K562 (cell line): ENCODE data around the gene PNPLA4. TPM values are rescaled to one million over a fixed set of nuclear protein-coding genes. Genes with fewer than 3 reads are reported as not detected.

ENCODE experiments used
- ATAC-seq: fragments of 200-7000 bp; cut with Tn5 transposase; 3 replicates; pipeline ENCODE4 v1.9.1; 2020; ENCODE audit warnings: moderate library complexity
- BruUV-seq: library from RNA; stranded (reverse); fragments of 400-500 nt; replicated peaks from 2 replicates; lab custom pipeline; 2021; lab: Mats Ljungman, UMichigan
- CTCF ChIA-PET: fragments of 300-600 bp; formaldehyde crosslinking; extraction: SDS; loops from one replicate; lab custom pipeline; 2021; ENCODE audit warnings: low intra/inter-chr PET ratio; lab: Yijun Ruan, JAX
- POLR2A ChIA-PET: fragments of 300-600, 350-650 bp; sonication (Branson Sonifier 250); formaldehyde crosslinking; extraction: SDS; loops from one replicate; lab custom pipeline; 2021; ENCODE audit warnings: antibody characterized with exemption, inconsistent platforms; lab: Yijun Ruan, JAX
- DNase-seq, 4 experiments: peaks; one replicate each; pipeline versions ENCODE4 v3.0.0 to v3.0.0-alpha.2; 2011 to 2018; ENCODE audit warnings: low spot score in 3 of 4, mixed read lengths in 3 of 4; ENCODE audit errors: extremely low read depth in 1 of 4
- FAIRE-seq: peaks from 2 replicates; lab custom pipeline; 2011; peaks lifted over from hg19 to GRCh38; lab: Jason Lieb, UNC
- H2AFZ ChIP-seq: 2 replicates; pipeline ENCODE4 v1.6.0; 2011; ENCODE audit warnings: low read depth, low read length, control low read depth, inconsistent platforms
- H3K27ac ChIP-seq: fragments of 200-600 bp; 3 replicates; pipeline ENCODE4 v1.8.0; 2011; ENCODE audit warnings: low read depth, mild to moderate bottlenecking, control low read depth, inconsistent platforms, low read length, moderate library complexity, mixed read lengths; ENCODE audit errors: extremely low read depth
- H3K27me3 ChIP-seq, 2 experiments: fragments of 300-600 bp in 1 of 2; 2 replicates in 1 of 2; 3 replicates in 1 of 2; pipeline versions ENCODE4 v1.6.0 to v1.8.0; 2011; ENCODE audit warnings: inconsistent platforms in 2 of 2, low read length in 2 of 2, mild to moderate bottlenecking in 1 of 2, mixed read lengths in 1 of 2, moderate library complexity in 1 of 2; ENCODE audit not compliant: control insufficient read depth in 2 of 2, insufficient read depth in 2 of 2
- H3K36me3 ChIP-seq: fragments of 300-600 bp; 3 replicates; pipeline ENCODE4 v1.8.0; 2011; ENCODE audit warnings: mild to moderate bottlenecking, low read length, inconsistent platforms; ENCODE audit not compliant: control insufficient read depth, insufficient read depth
- H3K4me1 ChIP-seq, 2 experiments: fragments of 200-600 bp in 1 of 2; replicated peaks in 1 of 2; 2 replicates in 1 of 2; 3 replicates in 1 of 2; pipeline versions ENCODE4 v1.5.1 to v1.8.0; 2011; ENCODE audit warnings: inconsistent platforms in 2 of 2, low read length in 2 of 2, mild to moderate bottlenecking in 1 of 2, mixed read lengths in 1 of 2, moderate library complexity in 1 of 2; ENCODE audit not compliant: control insufficient read depth in 2 of 2, insufficient read depth in 2 of 2
- H3K4me2 ChIP-seq: 2 replicates; pipeline ENCODE4 v1.6.1; 2011; ENCODE audit warnings: low read length, control low read depth, inconsistent platforms, mixed read lengths; ENCODE audit not compliant: insufficient read depth
- H3K4me3 ChIP-seq: fragments of 200-600 bp; sonication (generic), shearing (Covaris generic); 2 replicates; pipeline ENCODE4 v1.5.1; 2016; ENCODE audit warnings: control low read depth, inconsistent platforms
- H3K79me2 ChIP-seq: fragments of 200-600 bp; 3 replicates; pipeline ENCODE4 v1.8.0; 2011; ENCODE audit warnings: low read length, inconsistent platforms; ENCODE audit not compliant: control insufficient read depth, insufficient read depth
- H3K9ac ChIP-seq, 2 experiments: 2 replicates each; pipeline versions ENCODE4 v1.6.0 to v1.6.1; 2011; ENCODE audit warnings: low read depth in 2 of 2, low read length in 2 of 2, control low read depth in 1 of 2, inconsistent platforms in 1 of 2, mild to moderate bottlenecking in 1 of 2, mixed read lengths in 1 of 2; ENCODE audit not compliant: insufficient read depth in 1 of 2
- H3K9me1 ChIP-seq: one replicate; pipeline ENCODE4 v1.6.0; 2011; ENCODE audit warnings: inconsistent platforms, mild to moderate bottlenecking, low read length, moderate library complexity; ENCODE audit not compliant: control insufficient read depth, insufficient read depth
- H3K9me3 ChIP-seq: replicated peaks from 2 replicates; pipeline ENCODE4 v1.5.1; 2011; ENCODE audit warnings: low read depth, low read length, inconsistent platforms; ENCODE audit not compliant: control insufficient read depth, insufficient read depth
- H4K20me1 ChIP-seq: replicated peaks from 2 replicates; pipeline ENCODE4 v1.6.1; 2011; ENCODE audit warnings: low read length, inconsistent platforms, mixed read lengths; ENCODE audit not compliant: control insufficient read depth, insufficient read depth
- DACH1 ChIP-seq: fragments of 450-650 bp; IDR thresholded peaks from 2 replicates; pipeline ENCODE4 v1.6.1; 2018; ENCODE audit not compliant: partially characterized antibody
- HMGN3 ChIP-seq: IDR thresholded peaks from 2 replicates; pipeline ENCODE4 v1.6.1; 2011; ENCODE audit warnings: borderline replicate concordance, low read depth, mild to moderate bottlenecking, mixed read lengths, low read length; ENCODE audit not compliant: insufficient read length; ENCODE audit errors: extremely low read depth
- PTBP1 ChIP-seq: fragments of 200-400 bp; formaldehyde crosslinking; IDR thresholded peaks from 2 replicates; pipeline ENCODE4 v1.6.1; 2017; ENCODE audit warnings: low read depth, low read length
- ZNF644 ChIP-seq: fragments of 200-800 bp; sonication (Bioruptor generic); IDR thresholded peaks from 2 replicates; pipeline ENCODE4 v1.6.1; 2016; ENCODE audit warnings: low read depth, missing genetic modification characterization, missing compliant biosample characterization
- WGBS: fragments of 100-300 bp; shearing (Covaris generic); methylation state at CpG from one replicate; pipeline ENCODE4 v1.1.6; 2016; ENCODE audit warnings: low coverage, mixed read lengths; ENCODE audit not compliant: insufficient coverage; ENCODE audit errors: missing lambda C conversion rate; 5-methylcytosine and 5-hydroxymethylcytosine counted together
- in situ Hi-C: fragments of 300-500 bp; cut with MboI; formaldehyde crosslinking; loops from 4 replicates; pipeline ENCODE4 v1.15.0; 2018; ENCODE audit warnings: inconsistent platforms, mixed read lengths
- intact Hi-C: fragments of 100-400 bp; cut with micrococcal nuclease; formaldehyde crosslinking; loops from 2 replicates; pipeline ENCODE4 v1.14.2; 2022
- polyA plus RNA-seq, 8 experiments: library from polyadenylated mRNA; depleted of rRNA in 4 of 8; stranded (reverse) in 5 of 8; unstranded in 3 of 8; fragments of >200 nt; fragmentation: Nextera tagmentation in 2 of 8; fragmentation: Illumina TruSeq in 1 of 8; extraction: Ambion mirVana in 2 of 8; extraction: Trizol in 1 of 8; gene quantifications; 2 replicates each; pipeline versions ENCODE4 v1.2.1 to v1.2.3, GENCODE V29; 2011 to 2014; ENCODE audit warnings: inconsistent platforms in 1 of 8, missing spikeins in 1 of 8
- total RNA-seq, 7 experiments: library from RNA; depleted of rRNA in 6 of 7; stranded (reverse); fragments of >200 nt in 6 of 7; fragmentation: Illumina TruSeq in 2 of 7; extraction: Trizol in 2 of 7; gene quantifications; 2 replicates each; pipeline versions ENCODE4 v1.2.1 to v1.2.3, GENCODE V29; 2011 to 2021; ENCODE audit warnings: low replicate concordance in 1 of 7
- TF ChIP-seq, protein P1 (sequence below): sonication (generic); formaldehyde crosslinking; IDR thresholded peaks from 2 replicates; pipeline ENCODE4 v1.9.0; 2022; ENCODE audit warnings: mild to moderate bottlenecking, missing genetic modification reagents
- TF ChIP-seq, protein P2 (sequence below): IDR thresholded peaks from 2 replicates; pipeline ENCODE4 v1.6.1; 2012; ENCODE audit warnings: low read depth, low read length, improper control_type of control experiment, borderline replicate concordance

The PNPLA4 gene
- total and polyA plus RNA-seq, 9 of the 15 experiments (the other 6 are each of a cell fraction or from before 2014, with no cell fraction given) = 20.7 to 61.1 (median 32.7) TPM

DNA sequence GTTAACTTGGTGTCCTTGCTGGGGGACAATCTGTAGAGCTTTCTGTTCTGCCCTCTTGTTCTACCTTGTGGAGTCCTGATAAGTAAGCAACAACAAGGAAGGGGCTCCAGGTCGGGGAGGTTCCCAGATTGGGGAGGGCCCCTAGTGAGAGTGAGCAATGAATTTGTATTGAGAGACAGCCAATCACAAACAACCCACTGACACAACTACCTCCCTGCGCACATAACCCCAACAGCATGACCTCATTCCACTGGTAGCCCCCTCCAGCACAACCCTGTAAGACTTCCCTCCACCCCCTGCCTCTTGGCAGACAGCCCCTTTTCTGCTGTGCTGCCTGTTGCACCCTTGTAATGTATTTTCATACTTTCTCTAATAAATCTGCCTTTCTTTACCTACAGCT is 19.7 kb upstream of the PNPLA4 start:
- ChIA-PET CTCF (no interaction called here), POLR2A (no interaction called here)
- Histone ChIP-seq H2AFZ (no peak overlapping the region), H3K4me1 (no peaks in the 10 kb centered on the region), H3K4me2 (no peak overlapping the region), H3K79me2 (no peaks in the 10 kb centered on the region), H4K20me1 (0 out of 2 replicates have a peak, but pooled peaks cover 5% of the 10 kb centered on the region), H3K4me3 (no peak overlapping the region), H3K27me3 (no peaks in the 10 kb centered on the region), H3K9me3 (no peaks in the 10 kb centered on the region), H3K27ac (no peak overlapping the region), H3K36me3 (no peaks in the 10 kb centered on the region), H3K9ac (no peak overlapping the region), H3K9me1 (no peaks in the 10 kb centered on the region)
- intact Hi-C loops = no loop called here
- ATAC-seq = no peak
- no TSS peak for BruUV-seq
- in situ Hi-C loops = no loop called here
- no peak for FAIRE-seq
- no peak for DNase-seq
- TF ChIP-seq HMGN3 = no peak
- no peak for TF ChIP-seq PTBP1
- TF ChIP-seq DACH1 = no peak
- TF ChIP-seq, protein P1, sequence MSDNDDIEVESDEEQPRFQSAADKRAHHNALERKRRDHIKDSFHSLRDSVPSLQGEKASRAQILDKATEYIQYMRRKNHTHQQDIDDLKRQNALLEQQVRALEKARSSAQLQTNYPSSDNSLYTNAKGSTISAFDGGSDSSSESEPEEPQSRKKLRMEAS = no peak
- TF ChIP-seq, protein P2, sequence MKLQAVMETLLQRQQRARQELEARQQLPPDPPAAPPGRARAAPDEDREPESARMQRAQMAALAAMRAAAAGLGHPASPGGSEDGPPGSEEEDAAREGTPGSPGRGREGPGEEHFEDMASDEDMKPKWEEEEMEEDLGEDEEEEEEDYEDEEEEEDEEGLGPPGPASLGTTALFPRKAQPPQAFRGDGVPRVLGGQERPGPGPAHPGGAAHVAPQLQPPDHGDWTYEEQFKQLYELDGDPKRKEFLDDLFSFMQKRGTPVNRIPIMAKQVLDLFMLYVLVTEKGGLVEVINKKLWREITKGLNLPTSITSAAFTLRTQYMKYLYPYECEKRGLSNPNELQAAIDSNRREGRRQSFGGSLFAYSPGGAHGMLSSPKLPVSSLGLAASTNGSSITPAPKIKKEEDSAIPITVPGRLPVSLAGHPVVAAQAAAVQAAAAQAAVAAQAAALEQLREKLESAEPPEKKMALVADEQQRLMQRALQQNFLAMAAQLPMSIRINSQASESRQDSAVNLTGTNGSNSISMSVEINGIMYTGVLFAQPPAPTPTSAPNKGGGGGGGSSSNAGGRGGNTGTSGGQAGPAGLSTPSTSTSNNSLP = no peak
- TF ChIP-seq ZNF644 (tag) = no peak
- WGBS = 0% methylated on average over 2 of the region's 2 CpGs
